GM12878 (cell line): ENCODE results near the gene CD48. TPM values are rescaled to one million over a fixed set of nuclear protein-coding genes. Genes with fewer than 3 reads are reported as not detected.

Experiments
- ATAC-seq: fragments of 200-7000 bp; cut with Tn5 transposase; 3 replicates; pipeline ENCODE4 v1.9.1; 2020; ENCODE audit warnings: mild to moderate bottlenecking, moderate library complexity
- BruUV-seq: library from RNA; stranded (reverse); fragments of 400-500 nt; replicated peaks from 2 replicates; lab custom pipeline; 2021; lab: Mats Ljungman, UMichigan
- CTCF ChIA-PET: fragments of 300-600 bp; sonication (Branson Sonifier 250); formaldehyde crosslinking; extraction: SDS; loops from one replicate; lab custom pipeline; 2021; ENCODE audit warnings: inconsistent platforms; lab: Yijun Ruan, JAX
- POLR2A ChIA-PET: fragments of 350-600 bp; formaldehyde crosslinking; extraction: SDS; loops from one replicate; lab custom pipeline; 2021; ENCODE audit warnings: inconsistent platforms; lab: Charles Lee
- RAD21 ChIA-PET: fragments of 300-600 bp; sonication (Branson Sonifier 250); formaldehyde crosslinking; loops from one replicate; lab custom pipeline; 2023; ENCODE audit warnings: antibody characterized with exemption; ENCODE audit not compliant: unreplicated experiment; lab: Charles Lee
- SMC1A ChIA-PET: fragments of 300-600 bp; sonication (Branson Sonifier 250); formaldehyde crosslinking; loops from one replicate; lab custom pipeline; 2023; ENCODE audit not compliant: unreplicated experiment, uncharacterized antibody; lab: Charles Lee
- DNase-seq: peaks from one replicate; pipeline ENCODE4 v3.0.0-alpha.2; 2011; ENCODE audit warnings: low read depth, low spot score
- FAIRE-seq: peaks from 3 replicates; lab custom pipeline; 2011; peaks lifted over from hg19 to GRCh38; lab: Jason Lieb, UNC
- H2AFZ ChIP-seq: 2 replicates; pipeline ENCODE4 v1.6.0; 2011; ENCODE audit warnings: low read depth, low read length, control low read depth; ENCODE audit not compliant: control insufficient read depth
- H3K27ac ChIP-seq: 2 replicates; pipeline ENCODE4 v1.5.1; 2011; ENCODE audit warnings: control low read depth; ENCODE audit not compliant: control insufficient read depth, insufficient read depth
- H3K27me3 ChIP-seq, 2 experiments: replicated peaks in 1 of 2; 2 replicates each; pipeline versions ENCODE4 v1.6.0 to v1.6.1; 2011; ENCODE audit warnings: low read length in 1 of 2; ENCODE audit not compliant: control insufficient read depth in 2 of 2, insufficient read depth in 2 of 2
- H3K36me3 ChIP-seq, 2 experiments: 2 replicates each; pipeline ENCODE4 v1.5.1; 2011; ENCODE audit warnings: low read length in 1 of 2; ENCODE audit not compliant: control insufficient read depth in 2 of 2, insufficient read depth in 2 of 2
- H3K4me1 ChIP-seq: 2 replicates; pipeline ENCODE4 v1.6.1; 2011; ENCODE audit warnings: mild to moderate bottlenecking, low read length, moderate library complexity, mixed read lengths; ENCODE audit not compliant: control insufficient read depth, insufficient read depth
- H3K4me2 ChIP-seq: 2 replicates; pipeline ENCODE4 v1.6.0; 2011; ENCODE audit warnings: control low read depth; ENCODE audit not compliant: control insufficient read depth, insufficient read depth
- H3K4me3 ChIP-seq: fragments of 200-600 bp; sonication (generic); 2 replicates; pipeline ENCODE4 v1.5.1; 2016
- H3K79me2 ChIP-seq: 2 replicates; pipeline ENCODE4 v1.6.0; 2011; ENCODE audit warnings: low read length; ENCODE audit not compliant: control insufficient read depth, insufficient read depth
- H3K9ac ChIP-seq: 2 replicates; pipeline ENCODE4 v1.8.0; 2011; ENCODE audit warnings: low read length, control low read depth, mixed read lengths; ENCODE audit not compliant: control insufficient read depth, insufficient read depth
- H3K9me3 ChIP-seq: replicated peaks from 3 replicates; pipeline ENCODE4 v1.5.1; 2011; ENCODE audit warnings: mild to moderate bottlenecking, low read length; ENCODE audit not compliant: control insufficient read depth, insufficient read depth
- H4K20me1 ChIP-seq: 2 replicates; pipeline ENCODE4 v1.6.0; 2011; ENCODE audit not compliant: control insufficient read depth, insufficient read depth
- ATF7 ChIP-seq: fragments of 450-650 bp; IDR thresholded peaks from 2 replicates; pipeline ENCODE4 v1.6.1; 2016; ENCODE audit warnings: low read depth, mild to moderate bottlenecking
- BACH1 ChIP-seq: fragments of 450-650 bp; IDR thresholded peaks from 2 replicates; pipeline ENCODE4 v1.6.1; 2017; ENCODE audit warnings: mild to moderate bottlenecking, borderline replicate concordance
- CBFB ChIP-seq: IDR thresholded peaks from 2 replicates; pipeline ENCODE4 v1.6.1; 2016; ENCODE audit warnings: antibody characterized with exemption, low read depth
- CBX3 ChIP-seq: fragments of 200-600 bp; sonication (generic); IDR thresholded peaks from 2 replicates; pipeline ENCODE4 v1.6.1; 2016; ENCODE audit warnings: low read depth, borderline replicate concordance
- FOS ChIP-seq: IDR thresholded peaks from 3 replicates; pipeline ENCODE4 v1.6.1; 2011; ENCODE audit warnings: borderline replicate concordance; ENCODE audit not compliant: insufficient read length; ENCODE audit errors: extremely low read depth
- FOXM1 ChIP-seq: IDR thresholded peaks from 2 replicates; pipeline ENCODE4 v1.6.1; 2012; ENCODE audit warnings: low read depth, mild to moderate bottlenecking, inconsistent platforms, low read length, moderate library complexity
- GATAD2B ChIP-seq: fragments of 450-650 bp; conservative IDR thresholded peaks from 2 replicates; pipeline ENCODE4 v1.6.1; 2017; ENCODE audit warnings: low read depth, mild to moderate bottlenecking, moderate library complexity
- MTA2 ChIP-seq: fragments of 450-650 bp; IDR thresholded peaks from 2 replicates; pipeline ENCODE4 v1.6.1; 2016; ENCODE audit warnings: low read depth, mild to moderate bottlenecking, moderate library complexity
- MXI1 ChIP-seq: fragments of 150-350 bp; IDR thresholded peaks from 2 replicates; pipeline ENCODE4 v1.6.1; 2011; ENCODE audit warnings: low read depth, mild to moderate bottlenecking, inconsistent platforms, low read length, improper control_type of control experiment
- MYB ChIP-seq: fragments of 150-350 bp; IDR thresholded peaks from 2 replicates; pipeline ENCODE4 v1.6.1; 2014; ENCODE audit warnings: mild to moderate bottlenecking, low read depth, low read length, borderline replicate concordance
- MYC ChIP-seq: IDR thresholded peaks from 2 replicates; pipeline ENCODE4 v1.6.1; 2011; ENCODE audit warnings: mild to moderate bottlenecking, low read length, moderate library complexity, inconsistent platforms; ENCODE audit not compliant: insufficient read depth, insufficient replicate concordance, insufficient read length, severe bottlenecking
- NR2C1 ChIP-seq: fragments of 450-650 bp; IDR thresholded peaks from 2 replicates; pipeline ENCODE4 v1.6.1; 2017; ENCODE audit warnings: antibody characterized with exemption, mild to moderate bottlenecking, moderate library complexity
- SIN3A ChIP-seq: IDR thresholded peaks from 2 replicates; pipeline ENCODE4 v1.6.1; 2012; ENCODE audit warnings: low read depth, low read length, improper control_type of control experiment
- SMAD1 ChIP-seq: fragments of 450-650 bp; IDR thresholded peaks from 2 replicates; pipeline ENCODE4 v1.6.1; 2018; ENCODE audit warnings: mild to moderate bottlenecking, low read depth; ENCODE audit not compliant: partially characterized antibody
- STAT3 ChIP-seq: IDR thresholded peaks from 2 replicates; pipeline ENCODE4 v1.6.1; 2011; ENCODE audit warnings: low read depth, low read length, improper control_type of control experiment
- in situ Hi-C: fragments of 300-500 bp; cut with MboI; formaldehyde crosslinking; loops from 9 replicates; pipeline ENCODE4 v1.14.3; 2018; ENCODE audit warnings: mixed read lengths
- intact Hi-C: fragments of 100-400 bp; cut with micrococcal nuclease; formaldehyde crosslinking; loops from one replicate; pipeline ENCODE4 v1.14.2; 2022; ENCODE audit not compliant: unreplicated experiment
- polyA plus RNA-seq, 11 experiments: library from polyadenylated mRNA; depleted of rRNA in 4 of 11; unstranded in 6 of 11; stranded (reverse) in 5 of 11; fragments of >200 nt; fragmentation: Nextera tagmentation in 4 of 11; fragmentation: Illumina TruSeq in 1 of 11; extraction: Ambion mirVana in 4 of 11; extraction: Trizol in 1 of 11; gene quantifications; 1 replicate in 1 of 11; 2 replicates in 10 of 11; pipeline versions ENCODE4 v1.2.1 to v1.2.3, GENCODE V29; 2011 to 2016; ENCODE audit warnings: inconsistent platforms in 2 of 11, missing spikeins in 2 of 11, low read depth in 1 of 11
- total RNA-seq, 4 experiments: library from RNA; depleted of rRNA in 3 of 4; stranded (reverse); fragments of >200 nt in 3 of 4; fragmentation: Illumina TruSeq in 1 of 4; extraction: Trizol in 1 of 4; gene quantifications; 2 replicates each; pipeline versions ENCODE4 v1.2.1 to v1.2.3, GENCODE V29; 2013 to 2021
- TF ChIP-seq, protein P1 (sequence below): IDR thresholded peaks from 2 replicates; pipeline ENCODE4 v1.6.1; 2011; ENCODE audit warnings: mild to moderate bottlenecking, low read depth, low read length, moderate library complexity; ENCODE audit not compliant: insufficient replicate concordance
- TF ChIP-seq, protein P2 (sequence below): fragments of 450-650 bp; IDR thresholded peaks from 2 replicates; pipeline ENCODE4 v1.6.1; 2016; ENCODE audit warnings: mild to moderate bottlenecking

Gene CD48
- total and polyA plus RNA-seq, 10 of the 15 experiments (the other 5 are each of a cell fraction or from before 2014, with no cell fraction given): 302 to 1,315 (median 430) TPM

DNA sequence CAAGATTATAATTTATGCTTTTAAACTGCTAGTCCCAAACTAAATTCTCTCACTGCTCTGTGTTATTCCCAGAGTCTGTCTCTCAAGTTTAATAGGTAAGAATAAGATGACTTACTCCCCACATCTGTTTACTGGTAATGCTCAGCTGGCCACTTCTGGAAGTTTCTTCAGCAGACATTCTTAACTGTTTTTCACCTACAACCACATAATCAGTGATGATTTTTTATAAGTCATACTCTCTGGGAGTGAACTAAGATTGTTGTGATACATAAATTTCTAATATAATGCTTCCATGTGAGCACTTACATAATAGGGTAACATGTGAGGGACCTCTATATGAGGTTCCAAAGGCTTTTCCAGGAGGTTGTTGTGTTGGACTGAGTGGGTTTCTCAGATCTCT is 36.1 kb upstream of the CD48 start:
- Histone ChIP-seq H3K27ac (no peak overlapping the region), H2AFZ (no peak overlapping the region), H3K4me3 (no peak overlapping the region), H3K27me3 (no peaks in the 10 kb centered on the region), H3K36me3 (peaks cover 21 to 36% of the 10 kb centered on the region in 2 experiments), H3K79me2 (peaks cover 67% of the 10 kb centered on the region), H3K4me1 (peaks cover 57% of the 10 kb centered on the region), H3K4me2 (no peak overlapping the region), H4K20me1 (no peaks in the 10 kb centered on the region), H3K9me3 (no peaks in the 10 kb centered on the region), H3K9ac (no peak overlapping the region)
- no peak for ATAC-seq
- TF ChIP-seq MTA2 (no peak), ATF7 (no peak), FOS (no peak), MYC (no peak), CBFB (no peak), SIN3A (no peak), CBX3 (no peak), NR2C1 (no peak), FOXM1 (no peak), MXI1 (no peak), SMAD1 (no peak), BACH1 (no peak), MYB (no peak), GATAD2B (no peak), STAT3 (no peak)
- TF ChIP-seq, protein P1, sequence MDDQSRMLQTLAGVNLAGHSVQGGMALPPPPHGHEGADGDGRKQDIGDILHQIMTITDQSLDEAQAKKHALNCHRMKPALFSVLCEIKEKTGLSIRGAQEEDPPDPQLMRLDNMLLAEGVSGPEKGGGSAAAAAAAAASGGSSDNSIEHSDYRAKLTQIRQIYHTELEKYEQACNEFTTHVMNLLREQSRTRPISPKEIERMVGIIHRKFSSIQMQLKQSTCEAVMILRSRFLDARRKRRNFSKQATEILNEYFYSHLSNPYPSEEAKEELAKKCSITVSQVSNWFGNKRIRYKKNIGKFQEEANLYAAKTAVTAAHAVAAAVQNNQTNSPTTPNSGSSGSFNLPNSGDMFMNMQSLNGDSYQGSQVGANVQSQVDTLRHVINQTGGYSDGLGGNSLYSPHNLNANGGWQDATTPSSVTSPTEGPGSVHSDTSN: no peak
- TF ChIP-seq, protein P2, sequence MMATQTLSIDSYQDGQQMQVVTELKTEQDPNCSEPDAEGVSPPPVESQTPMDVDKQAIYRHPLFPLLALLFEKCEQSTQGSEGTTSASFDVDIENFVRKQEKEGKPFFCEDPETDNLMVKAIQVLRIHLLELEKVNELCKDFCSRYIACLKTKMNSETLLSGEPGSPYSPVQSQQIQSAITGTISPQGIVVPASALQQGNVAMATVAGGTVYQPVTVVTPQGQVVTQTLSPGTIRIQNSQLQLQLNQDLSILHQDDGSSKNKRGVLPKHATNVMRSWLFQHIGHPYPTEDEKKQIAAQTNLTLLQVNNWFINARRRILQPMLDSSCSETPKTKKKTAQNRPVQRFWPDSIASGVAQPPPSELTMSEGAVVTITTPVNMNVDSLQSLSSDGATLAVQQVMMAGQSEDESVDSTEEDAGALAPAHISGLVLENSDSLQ: no peak
- intact Hi-C loops (no loop called here), in situ Hi-C loops (no loop called here)
- BruUV-seq: no TSS peak
- no peak for FAIRE-seq
- ChIA-PET SMC1A (interaction anchor here (0.8 to 15.1 kb wide), 10 partner anchors 8 to 108 kb away, joined by 3 to 447 read pairs (median 5); partner anchors contain the start of gene LY9), POLR2A (interaction anchor here (0.7 to 2.6 kb wide), 5 partner anchors 8 to 30 kb away, joined by 3 to 12 read pairs (median 3); partner anchors contain the start of gene SLAMF7), RAD21 (interaction anchor here (0.8 to 4.7 kb wide), 8 partner anchors 9 to 204 kb away, joined by 3 to 48 read pairs (median 4); partner anchors contain the start of gene SLAMF7), CTCF (interaction anchor here (1.0 to 13.0 kb wide), 13 partner anchors 8 to 206 kb away, joined by 3 to 234 read pairs (median 8); partner anchors contain the start of gene SLAMF7)
- DNase-seq: no peak
